ENCODE measurements around the gene S100A1.

DNA sequence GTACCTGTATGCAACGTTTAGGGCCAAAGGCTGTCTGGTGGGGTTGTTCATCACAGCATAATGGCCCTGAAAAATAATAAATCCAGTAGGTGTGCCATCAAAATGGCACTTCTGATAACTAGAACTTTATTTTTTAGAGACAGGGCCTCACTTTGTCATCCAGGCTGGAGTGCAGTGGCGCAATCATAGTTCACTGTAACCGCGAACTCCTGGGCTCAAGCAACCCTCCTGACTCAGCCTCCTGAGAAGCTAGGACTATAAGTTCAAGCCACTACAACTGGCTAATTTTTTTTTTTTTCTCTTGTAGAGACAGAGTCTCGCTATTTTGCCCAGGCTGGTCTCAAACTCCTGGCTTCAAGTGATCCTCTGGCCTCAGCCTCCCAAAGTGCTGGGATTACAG is 35.0 kb downstream of the S100A1 start:
- TF ChIP-seq, protein P1, sequence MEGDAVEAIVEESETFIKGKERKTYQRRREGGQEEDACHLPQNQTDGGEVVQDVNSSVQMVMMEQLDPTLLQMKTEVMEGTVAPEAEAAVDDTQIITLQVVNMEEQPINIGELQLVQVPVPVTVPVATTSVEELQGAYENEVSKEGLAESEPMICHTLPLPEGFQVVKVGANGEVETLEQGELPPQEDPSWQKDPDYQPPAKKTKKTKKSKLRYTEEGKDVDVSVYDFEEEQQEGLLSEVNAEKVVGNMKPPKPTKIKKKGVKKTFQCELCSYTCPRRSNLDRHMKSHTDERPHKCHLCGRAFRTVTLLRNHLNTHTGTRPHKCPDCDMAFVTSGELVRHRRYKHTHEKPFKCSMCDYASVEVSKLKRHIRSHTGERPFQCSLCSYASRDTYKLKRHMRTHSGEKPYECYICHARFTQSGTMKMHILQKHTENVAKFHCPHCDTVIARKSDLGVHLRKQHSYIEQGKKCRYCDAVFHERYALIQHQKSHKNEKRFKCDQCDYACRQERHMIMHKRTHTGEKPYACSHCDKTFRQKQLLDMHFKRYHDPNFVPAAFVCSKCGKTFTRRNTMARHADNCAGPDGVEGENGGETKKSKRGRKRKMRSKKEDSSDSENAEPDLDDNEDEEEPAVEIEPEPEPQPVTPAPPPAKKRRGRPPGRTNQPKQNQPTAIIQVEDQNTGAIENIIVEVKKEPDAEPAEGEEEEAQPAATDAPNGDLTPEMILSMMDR (IDR thresholded peaks at IDR 0.05; ENCODE audit: low read depth, low read length): no peak
- no peak for TF ChIP-seq EZH2phosphoT487 (IDR thresholded peaks at IDR 0.05; ENCODE audit: low read depth)
